Common myeloid progenitor, CD34-positive (primary cell): ENCODE data around the gene ERRFI1.

Experiments used
- CTCF ChIA-PET: fragments of 350-600 bp; sonication (Branson Sonifier 250); formaldehyde crosslinking; loops from one replicate; lab custom pipeline; 2021; ENCODE audit warnings: antibody characterized with exemption; lab: Charles Lee
- POLR2A ChIA-PET: fragments of 350-600 bp; sonication (Branson Sonifier 250); formaldehyde crosslinking; loops from one replicate; lab custom pipeline; 2021; ENCODE audit warnings: antibody characterized with exemption; lab: Charles Lee
- DNase-seq, 3 donors: peaks; one replicate each; pipeline versions ENCODE4 v3.0.0 to v3.0.0-alpha.2; 2013
- H3K27ac ChIP-seq, 2 experiments: 1 replicate in 1 of 2; 2 replicates in 1 of 2; pipeline ENCODE4 v1.7.0; 2013; ENCODE audit warnings: inconsistent platforms in 2 of 2, low read length in 2 of 2, mild to moderate bottlenecking in 2 of 2, low read depth in 1 of 2, moderate library complexity in 1 of 2; ENCODE audit not compliant: severe bottlenecking in 2 of 2, insufficient read depth in 1 of 2, poor library complexity in 1 of 2
- H3K27me3 ChIP-seq, 5 experiments: replicated peaks in 2 of 5; 1 replicate in 3 of 5; 2 replicates in 2 of 5; pipeline versions ENCODE4 v1.6.1 to v1.7.0; 2013; ENCODE audit warnings: low read length in 4 of 5, mild to moderate bottlenecking in 2 of 5, moderate library complexity in 2 of 5, inconsistent platforms in 1 of 5; ENCODE audit not compliant: insufficient read depth in 5 of 5, control insufficient read depth in 4 of 5
- H3K36me3 ChIP-seq, 4 experiments: 1 replicate in 2 of 4; 2 replicates in 2 of 4; pipeline versions ENCODE4 v1.6.1 to v1.7.0; 2013; ENCODE audit warnings: low read length in 3 of 4, control low read depth in 1 of 4, mild to moderate bottlenecking in 1 of 4; ENCODE audit not compliant: control insufficient read depth in 4 of 4, insufficient read depth in 4 of 4
- H3K4me1 ChIP-seq, 4 experiments: 1 replicate in 3 of 4; 2 replicates in 1 of 4; pipeline versions ENCODE4 v1.6.1 to v1.7.1; 2013; ENCODE audit warnings: low read length in 3 of 4, mild to moderate bottlenecking in 3 of 4, control low read depth in 1 of 4, inconsistent platforms in 1 of 4, moderate library complexity in 1 of 4; ENCODE audit not compliant: control insufficient read depth in 4 of 4, insufficient read depth in 4 of 4; ENCODE audit errors: control extremely low read depth in 1 of 4
- H3K4me3 ChIP-seq, 7 experiments: 1 replicate in 4 of 7; 2 replicates in 3 of 7; pipeline versions ENCODE4 v1.5.1 to v1.7.0; 2013; ENCODE audit warnings: mild to moderate bottlenecking in 7 of 7, low read length in 6 of 7, moderate library complexity in 6 of 7, inconsistent platforms in 2 of 7, low read depth in 2 of 7, control low read depth in 1 of 7; ENCODE audit not compliant: insufficient read depth in 4 of 7, control insufficient read depth in 1 of 7; ENCODE audit errors: extremely low read depth in 1 of 7
- H3K9me3 ChIP-seq, 5 experiments: 1 replicate in 4 of 5; 2 replicates in 1 of 5; pipeline versions ENCODE4 v1.6.1 to v1.7.1; 2013; ENCODE audit warnings: low read length in 4 of 5, mild to moderate bottlenecking in 2 of 5, inconsistent platforms in 1 of 5, low read depth in 1 of 5, moderate library complexity in 1 of 5; ENCODE audit not compliant: control insufficient read depth in 4 of 5, insufficient read depth in 2 of 5; ENCODE audit errors: control extremely low read depth in 1 of 5
- WGBS: methylation state at CpG from one replicate; pipeline ENCODE4 v1.1.5; 2013; ENCODE audit not compliant: insufficient coverage; 5-methylcytosine and 5-hydroxymethylcytosine counted together

Gene ERRFI1

GRCh38 chr1:8003438-8004112, 22.5 kb downstream of the ERRFI1 start:
- POLR2A ChIA-PET: no interaction called here
- CTCF ChIA-PET: interaction anchor here (0.7 kb wide), 1 partner anchor 10 kb away, joined by 3 read pairs; no protein-coding TSS in a partner anchor

DNA sequence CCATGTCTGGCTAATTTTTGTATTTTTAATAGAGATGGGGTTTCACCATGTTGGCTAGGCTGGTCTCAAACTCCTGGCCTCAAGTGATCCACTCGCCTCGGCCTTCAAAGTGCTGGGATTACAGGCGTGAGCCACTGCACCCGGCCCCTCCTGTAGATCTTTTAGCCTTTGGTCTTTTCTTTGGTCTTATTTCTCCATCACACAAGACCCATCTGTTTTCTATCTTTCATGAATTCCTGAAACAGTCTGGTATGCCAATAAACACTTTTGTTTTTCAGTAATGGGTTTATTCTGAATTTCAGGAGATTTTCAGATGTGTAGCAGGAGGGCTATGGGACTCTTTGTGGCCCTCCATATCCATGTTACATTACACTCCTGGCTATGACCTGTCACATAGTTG, 23.2 kb downstream of the ERRFI1 start:
- Histone ChIP-seq H3K27me3 (no peaks in the 10 kb centered on the region), H3K4me1 (peaks cover 0 to 7% (median under 1%) of the 10 kb centered on the region in 4 experiments), H3K36me3 (no peaks in the 10 kb centered on the region), H3K9me3 (no peaks in the 10 kb centered on the region), H3K27ac (no peak overlapping the region), H3K4me3 (no peak overlapping the region)
- DNase-seq: no peak
- POLR2A ChIA-PET: no interaction called here
- CTCF ChIA-PET: interaction anchor here (0.9 kb wide), 1 partner anchor 9 kb away, joined by 3 read pairs; no protein-coding TSS in a partner anchor
- WGBS: 96% methylated on average over 4 of the region's 4 CpGs

More at GRCh38 chr1:8003438-8004112, 22.5 kb downstream of the ERRFI1 start:
- peaks cover 0 to 7% (median under 1%) of the 10 kb centered on the region in 4 experiments for H3K4me1 ChIP-seq
- H3K36me3 ChIP-seq: no peaks in the 10 kb centered on the region
- H3K4me3 ChIP-seq: no peak overlapping the region
- H3K9me3 ChIP-seq: no peaks in the 10 kb centered on the region
- no peak overlapping the region for H3K27ac ChIP-seq
- WGBS: no CpG with 5 or more reads among the region's 6 CpGs
- no peak for DNase-seq
- no peaks in the 10 kb centered on the region for H3K27me3 ChIP-seq

DNA sequence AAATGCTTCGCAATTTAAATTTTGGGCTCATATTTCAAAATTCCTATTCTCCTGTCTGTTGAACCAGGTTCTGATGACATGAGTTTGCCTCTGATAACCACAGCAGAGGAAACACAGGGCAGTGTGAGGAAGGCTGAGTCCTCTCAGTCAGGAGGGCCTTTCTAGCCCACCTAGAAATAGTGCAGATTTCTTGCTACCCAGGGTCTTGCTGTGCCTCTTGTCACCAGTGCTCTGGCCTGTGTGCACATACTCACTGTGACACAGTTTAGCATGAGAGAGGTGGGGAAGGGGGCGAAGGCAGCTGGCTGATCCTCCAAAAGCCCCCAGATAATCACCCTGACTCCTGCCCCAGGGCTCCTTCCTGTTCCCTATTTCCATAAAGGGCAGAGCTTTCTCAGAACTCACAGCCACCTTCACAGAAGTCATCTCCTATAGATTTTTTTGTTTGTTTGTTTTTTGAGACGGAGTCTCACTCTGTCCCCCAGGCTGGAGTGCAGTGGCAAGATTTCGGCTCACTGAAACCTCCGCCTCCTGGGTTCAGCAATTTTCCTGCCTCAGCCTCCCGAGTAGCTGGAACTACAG, 23.7 kb downstream of the ERRFI1 start:
- 100% methylated on average over 2 of the region's 6 CpGs for WGBS
- POLR2A ChIA-PET: no interaction called here
- Histone ChIP-seq H3K27ac (no peak overlapping the region), H3K4me3 (no peak overlapping the region), H3K27me3 (no peaks in the 10 kb centered on the region), H3K4me1 (peaks cover 0 to 7% (median under 1%) of the 10 kb centered on the region in 4 experiments), H3K9me3 (no peaks in the 10 kb centered on the region), H3K36me3 (no peaks in the 10 kb centered on the region)
- CTCF ChIA-PET: interaction anchor here (0.9 kb wide), 1 partner anchor 10 kb away, joined by 3 read pairs; no protein-coding TSS in a partner anchor
- DNase-seq: no peak

DNA sequence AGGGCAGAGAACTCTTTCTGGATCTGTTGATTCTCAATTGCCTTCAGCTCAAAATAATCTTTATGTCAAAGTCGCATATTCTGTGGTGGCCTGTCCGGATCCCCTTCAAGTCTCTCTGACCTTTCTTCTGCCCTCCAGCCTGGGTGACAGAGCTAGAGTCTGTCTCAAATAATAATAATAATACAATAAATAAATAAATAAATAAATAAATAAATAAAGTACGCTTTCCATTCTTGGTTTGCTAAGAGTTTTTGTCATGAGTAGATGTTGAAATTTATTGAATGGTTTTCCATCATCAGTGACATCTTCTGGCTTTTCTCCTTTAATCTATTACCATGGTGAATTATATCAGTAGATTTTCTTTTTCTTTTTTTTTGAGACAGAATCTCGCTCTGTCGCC, 30.7 kb downstream of the ERRFI1 start:
- Histone ChIP-seq H3K4me1 (no peaks in the 10 kb centered on the region), H3K27ac (no peak overlapping the region), H3K9me3 (no peaks in the 10 kb centered on the region), H3K36me3 (peaks cover 0 to 1% (median 0%) of the 10 kb centered on the region in 4 experiments), H3K27me3 (no peaks in the 10 kb centered on the region), H3K4me3 (no peak overlapping the region)
- no peak for DNase-seq
- POLR2A ChIA-PET: no interaction called here
- WGBS: no CpG with 5 or more reads among the region's 5 CpGs
- CTCF ChIA-PET: no interaction called here

GRCh38 chr1:7994827-7995226, 31.3 kb downstream of the ERRFI1 start:
- Histone ChIP-seq H3K4me1 (no peaks in the 10 kb centered on the region), H3K4me3 (no peak overlapping the region), H3K27me3 (no peaks in the 10 kb centered on the region), H3K27ac (no peak overlapping the region), H3K9me3 (no peaks in the 10 kb centered on the region), H3K36me3 (peaks cover 0 to 7% (median 0%) of the 10 kb centered on the region in 4 experiments)
- ChIA-PET POLR2A (no interaction called here), CTCF (no interaction called here)
- no CpG with 5 or more reads among the region's 1 CpG for whole genome bisulfite sequencing
- DNase-seq: no peak

- H3K36me3 ChIP-seq: peaks cover 0 to 10% (median 0%) of the 10 kb centered on the region in 4 experiments
- H3K27me3 ChIP-seq: no peaks in the 10 kb centered on the region
- DNase-seq: no peak
- H3K4me3 ChIP-seq: no peak overlapping the region
- 80% methylated on average over 15 of the region's 19 CpGs for whole genome bisulfite sequencing
- H3K4me1 ChIP-seq: no peaks in the 10 kb centered on the region
- no peak overlapping the region for H3K27ac ChIP-seq
- POLR2A ChIA-PET: no interaction called here
- CTCF ChIA-PET: interaction anchor here (0.7 kb wide), 1 partner anchor 18 kb away, joined by 3 read pairs; no protein-coding TSS in a partner anchor
- no peaks in the 10 kb centered on the region for H3K9me3 ChIP-seq
Measured at GRCh38 chr1:7993593-7994479, 32.3 kb downstream of the ERRFI1 start.
